Activated CD4-positive, alpha-beta T cell treated with anti-CD3 and anti-CD28 coated beads for 24 hours (primary cell): ENCODE data around the gene RRP15.
A peak's percentile ranks its signal among the peaks of the same experiment; 100 is the strongest.

ENCODE experiments used
- DNase-seq, 2 donors: peaks; one replicate each; pipeline ENCODE4 v3.0.0-alpha.2; 2020; ENCODE audit warnings: low read depth in 2 of 2

Gene RRP15

GRCh38 chr1:218362418-218363076, 77.5 kb downstream of the RRP15 start:
- no peak for DNase-seq

GRCh38 chr1:218363141-218363540, 78.0 kb downstream of the RRP15 start:
- no peak for DNase-seq

GRCh38 chr1:218364028-218364710, 79.1 kb downstream of the RRP15 start:
- DNase-seq = no peak

GRCh38 chr1:218365226-218365999, 80.3 kb downstream of the RRP15 start:
- DNase-seq = no peak

- DNase-seq = no peak
Measured at GRCh38 chr1:218366322-218367052, 81.4 kb downstream of the RRP15 start.

- no peak for DNase-seq
Measured at GRCh38 chr1:218367118-218367517, 82.0 kb downstream of the RRP15 start.

GRCh38 chr1:218368686-218369085, 83.6 kb downstream of the RRP15 start:
- no peak for DNase-seq

- DNase-seq = no peak
Measured at GRCh38 chr1:218369688-218370511, 84.8 kb downstream of the RRP15 start.

GRCh38 chr1:218371927-218372672, 87.0 kb downstream of the RRP15 start:
- DNase-seq = no peak

- no peak for DNase-seq
Measured at GRCh38 chr1:218374401-218375353, 89.6 kb downstream of the RRP15 start.

GRCh38 chr1:218376722-218377121, 91.6 kb downstream of the RRP15 start:
- DNase-seq = no peak

GRCh38 chr1:218377143-218377660, 92.1 kb downstream of the RRP15 start:
- DNase-seq = peak; percentile 35 to 53

- no peak for DNase-seq
Measured at GRCh38 chr1:218380125-218380977, 95.3 kb downstream of the RRP15 start.

- DNase-seq = no peak
Measured at GRCh38 chr1:218382261-218382660, 97.2 kb downstream of the RRP15 start.

GRCh38 chr1:218383051-218383450, 98.0 kb downstream of the RRP15 start:
- DNase-seq = no peak

- no peak for DNase-seq
Measured at GRCh38 chr1:218383681-218384080, 98.6 kb downstream of the RRP15 start.

GRCh38 chr1:218384581-218384993, 99.5 kb downstream of the RRP15 start:
- DNase-seq = no peak
